Embryonic facial prominence (tissue), 1 donor: ENCODE results near the gene IL17RE.
"Not testable (repeated sequence)": the region's sequence is repeated elsewhere in the genome, so short reads cannot be mapped to it uniquely, and the experiment has no call there.

Source experiments
- DNase-seq: peaks from one replicate; pipeline ENCODE4 v3.0.0-alpha.2; 2016; ENCODE audit errors: extremely low spot score

The IL17RE gene

DNA sequence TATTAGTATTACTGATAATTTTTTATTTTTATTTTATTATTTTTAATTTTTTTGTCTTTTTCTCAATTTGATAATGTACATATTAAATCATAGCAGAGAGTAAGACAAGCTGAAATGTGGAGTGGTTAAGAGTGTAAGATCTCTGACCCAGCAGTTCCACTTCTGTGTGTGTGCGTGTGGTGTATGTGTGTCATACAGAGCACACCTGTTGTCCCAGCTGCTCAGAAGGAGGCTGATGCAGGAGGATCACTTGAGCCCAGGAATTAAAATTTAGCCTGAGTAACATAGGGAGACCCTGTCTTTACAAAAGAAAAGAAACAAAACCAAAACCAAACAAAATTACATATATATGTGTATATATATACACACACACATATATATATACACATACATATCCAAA, 21.2 kb upstream of the IL17RE start:
- no peak for DNase-seq

DNA sequence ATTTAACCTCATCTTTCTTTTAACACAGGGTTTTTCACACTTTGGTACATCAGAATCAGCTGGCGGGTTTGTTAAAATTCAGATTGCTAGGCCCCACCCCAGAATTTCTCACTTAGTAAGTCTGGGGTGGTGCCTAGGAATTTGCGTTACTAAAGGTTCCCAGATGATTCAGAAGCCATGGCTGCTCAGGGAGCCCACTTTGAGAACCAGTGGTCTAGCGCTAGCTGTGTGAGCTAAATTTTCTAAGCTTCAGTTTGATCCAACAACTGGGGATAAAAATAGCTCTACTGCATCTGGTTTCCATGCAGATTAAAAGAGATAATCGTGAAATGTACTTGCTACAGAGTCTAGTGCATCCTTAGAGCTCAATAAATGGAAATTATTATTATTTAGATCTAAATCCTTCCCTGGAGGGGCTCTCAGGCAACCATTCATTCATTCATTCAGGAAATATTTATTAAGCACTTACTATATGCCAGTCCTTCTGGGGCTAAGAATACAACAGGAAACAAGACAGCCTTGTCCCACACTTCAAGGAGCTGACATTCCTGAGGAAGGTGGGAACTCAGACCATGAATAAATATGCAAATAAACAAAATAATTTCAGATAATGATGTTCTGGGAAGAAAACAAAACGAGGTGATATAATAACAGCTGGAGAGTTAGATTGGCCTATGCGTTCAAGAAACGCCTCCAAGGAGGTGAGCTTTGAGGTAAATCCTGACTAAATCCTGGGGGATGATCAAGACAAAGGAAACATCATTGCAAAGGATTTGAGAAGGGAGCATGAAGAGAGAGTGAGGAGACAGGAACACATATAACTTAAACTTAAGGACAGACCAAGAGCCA, 18.7 kb upstream of the IL17RE start:
- no peak for DNase-seq

DNA sequence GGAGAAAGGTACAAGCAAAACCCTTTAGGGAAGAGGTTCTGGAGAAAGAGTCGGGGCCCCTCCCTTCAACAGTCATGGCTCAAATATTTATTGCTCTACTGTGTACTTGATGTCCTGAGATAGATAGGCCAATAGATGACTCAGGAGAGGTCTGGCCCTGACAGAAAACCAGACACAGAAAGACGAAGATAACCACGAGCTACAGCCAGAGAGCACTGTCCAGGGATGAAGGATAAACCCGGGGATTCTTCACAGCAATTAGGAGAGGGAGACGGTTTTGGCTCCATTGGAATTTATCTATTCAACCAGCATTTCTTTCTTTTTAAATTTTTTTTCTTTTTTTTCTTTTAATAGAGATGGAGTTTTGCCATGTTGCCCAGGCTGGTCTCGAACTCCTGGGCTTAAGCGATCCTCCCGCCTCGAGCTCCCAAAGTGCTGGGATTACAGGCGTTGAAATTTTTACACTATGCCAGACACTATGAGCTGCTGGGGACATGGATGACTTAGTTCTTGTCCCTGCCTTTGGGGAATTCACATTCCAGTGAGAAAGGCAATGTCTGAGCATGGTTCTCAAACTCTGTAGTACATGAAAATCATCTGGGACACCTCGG, 18.0 kb upstream of the IL17RE start:
- DNase-seq, result no peak

DNA sequence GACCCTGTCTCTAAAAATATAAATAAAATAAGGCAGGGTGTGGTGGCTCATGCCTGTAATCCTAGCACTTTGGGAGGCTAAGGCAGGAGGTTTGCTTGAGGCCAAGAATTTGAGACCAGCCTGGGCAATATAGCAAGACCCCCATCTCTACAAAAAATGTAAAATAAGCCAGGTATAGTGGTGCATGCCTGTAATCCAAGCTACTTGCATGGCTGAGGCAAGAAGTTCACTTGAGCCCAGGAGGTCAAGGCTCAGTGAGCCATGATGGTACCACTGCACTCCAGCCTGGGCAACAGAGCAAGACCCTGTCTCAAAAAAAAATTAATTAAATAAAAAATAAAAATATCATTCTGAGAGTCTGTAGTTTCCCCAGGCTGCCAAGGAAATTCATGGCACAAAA, 16.3 kb upstream of the IL17RE start:
- DNase-seq, result no peak

DNA sequence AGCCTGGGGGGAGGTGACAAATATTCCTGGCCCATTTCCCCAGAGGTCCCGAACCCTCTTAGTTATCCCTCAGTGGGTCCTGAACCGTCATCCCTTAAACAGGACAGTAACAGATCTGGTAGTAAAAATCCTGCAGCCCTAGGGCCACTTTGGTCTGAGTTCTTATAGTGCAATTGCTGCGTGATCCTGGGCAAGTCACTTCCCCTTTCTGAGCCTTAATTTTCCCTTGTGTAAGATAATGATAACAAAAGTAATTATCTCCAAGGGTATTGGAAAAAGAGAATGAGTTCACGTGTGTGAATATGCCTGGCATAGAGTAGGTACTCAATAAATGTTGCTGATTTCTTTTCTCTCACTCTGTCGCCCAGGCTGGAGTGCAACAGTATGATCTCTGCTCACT, 15.2 kb upstream of the IL17RE start:
- no peak for DNase-seq

DNA sequence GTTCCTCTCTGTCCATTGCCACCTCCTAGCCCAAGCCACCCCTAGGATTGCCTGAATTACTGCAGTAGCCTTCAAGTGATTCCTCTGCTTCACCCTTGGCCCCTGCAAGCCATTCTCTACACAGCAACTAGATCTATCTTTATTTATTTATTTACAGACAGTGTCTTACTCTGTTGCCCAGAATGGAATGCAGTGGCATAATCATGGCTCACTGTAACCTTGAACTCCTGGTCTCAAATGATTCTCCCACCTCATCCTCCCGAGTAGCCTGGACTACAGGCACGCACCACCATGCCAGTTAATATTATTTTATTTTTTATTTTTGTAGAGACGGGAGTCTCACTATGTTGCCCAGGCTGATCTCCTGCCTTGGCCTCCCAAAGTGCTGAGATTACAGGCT, 14.1 kb upstream of the IL17RE start:
- DNase-seq, result no peak

DNA sequence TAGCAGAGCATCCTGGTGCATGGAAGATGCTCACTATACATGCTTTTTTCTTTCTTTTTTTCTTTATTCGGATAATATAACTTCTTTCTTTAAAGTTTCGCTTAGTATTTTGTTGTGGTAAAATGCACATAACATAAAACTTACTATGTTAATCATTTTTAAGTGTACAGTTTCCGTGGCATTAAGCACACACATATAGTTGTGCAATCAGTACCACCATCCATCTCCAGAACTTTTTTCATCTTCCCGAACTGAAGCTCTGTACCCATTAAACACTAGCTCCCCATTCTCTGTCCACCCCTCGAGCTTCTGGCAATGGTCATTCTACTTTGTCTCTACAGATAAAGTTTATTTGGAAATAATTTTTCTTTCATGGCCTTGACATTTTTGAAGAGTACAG, 13.2 kb upstream of the IL17RE start:
- no peak for DNase-seq

DNA sequence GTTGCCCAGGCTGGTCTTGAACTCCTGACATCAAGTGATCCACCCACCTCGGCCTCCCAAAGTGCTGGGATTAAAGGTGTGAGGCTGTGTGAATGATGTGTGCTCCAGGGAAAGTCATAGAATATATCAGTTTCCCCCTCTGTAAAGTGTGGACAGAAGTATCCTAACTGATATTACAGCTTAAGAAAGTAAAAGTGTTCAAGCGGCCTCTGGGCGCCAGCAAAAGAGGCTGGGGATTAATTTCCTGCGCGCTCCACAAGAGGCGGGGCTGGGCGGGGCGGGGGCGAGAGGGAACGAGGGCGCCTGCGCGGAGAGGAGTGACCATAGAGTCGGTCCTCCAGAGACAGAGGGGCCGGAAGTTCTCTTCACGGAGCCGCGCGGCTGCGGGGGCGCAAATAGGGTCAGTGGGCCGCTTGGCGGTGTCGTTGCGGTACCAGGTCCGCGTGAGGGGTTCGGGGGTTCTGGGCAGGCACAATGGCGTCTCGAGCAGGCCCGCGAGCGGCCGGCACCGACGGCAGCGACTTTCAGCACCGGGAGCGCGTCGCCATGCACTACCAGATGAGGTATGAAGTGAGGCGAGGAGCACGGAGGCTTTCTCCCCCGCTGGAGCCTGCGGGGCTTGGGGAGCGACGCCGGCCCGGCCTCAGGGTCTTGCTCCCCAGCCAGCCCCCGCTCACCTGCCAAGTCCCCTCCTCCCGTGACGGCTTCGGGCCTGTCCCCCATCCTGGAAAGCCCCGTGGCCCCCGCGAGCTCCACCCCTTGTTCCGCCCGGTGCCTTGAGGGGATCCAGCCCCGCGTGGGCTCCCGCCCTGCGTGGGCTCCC, 12.2 kb upstream of the IL17RE start, which contains the start of gene JAGN1:
Gene JAGN1, plus strand, starts transcription at position 362 of the 823 bp plus-strand sequence. Its CDS starts 113 bp downstream, at position 475.
- peak; percentile 75 for DNase-seq

DNA sequence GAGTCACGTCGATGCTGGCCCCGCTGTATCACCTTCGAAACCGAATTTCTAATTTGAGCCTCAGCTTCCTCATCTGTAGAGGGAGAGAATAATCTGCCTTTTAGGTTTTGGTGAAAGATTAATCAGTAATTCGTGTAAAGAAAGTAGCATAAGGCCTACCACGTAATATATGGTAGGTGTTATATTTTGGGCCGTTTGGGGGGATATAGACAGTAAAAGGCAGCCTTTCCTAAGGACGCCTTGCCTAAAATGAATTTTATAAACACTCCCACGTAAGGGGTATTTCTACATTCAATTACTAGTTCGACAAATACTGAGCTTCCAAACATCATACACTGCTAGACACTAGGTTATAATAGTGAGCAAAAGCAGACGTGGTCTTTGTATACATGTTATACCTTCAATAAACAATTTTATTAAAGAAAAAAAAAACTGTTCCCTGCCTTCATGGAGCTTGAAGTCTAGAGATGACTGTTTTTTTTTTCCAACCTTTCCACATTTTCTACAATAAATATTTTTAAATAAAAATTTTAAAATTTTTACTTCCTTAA, 11.5 kb upstream of the IL17RE start:
- no peak for DNase-seq

DNA sequence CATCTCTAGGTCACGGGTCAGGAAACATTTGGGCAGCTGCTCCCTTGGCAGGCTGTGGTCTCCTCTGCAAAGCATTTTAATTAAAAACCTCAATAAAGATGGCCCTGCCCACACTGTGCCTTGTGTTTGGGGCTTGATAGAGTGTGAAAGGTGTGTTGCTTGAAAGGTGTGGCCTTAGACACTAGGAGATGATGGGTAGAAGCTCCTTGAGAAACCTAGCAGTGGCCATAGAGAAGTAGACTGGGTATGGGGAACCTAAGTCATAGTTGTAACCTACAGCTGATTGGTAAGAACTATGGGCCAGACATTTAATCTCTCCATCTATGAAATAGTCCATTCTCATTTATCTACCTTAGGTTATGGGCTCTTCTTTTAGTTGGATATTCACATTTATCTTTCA, 8.9 kb upstream of the IL17RE start:
- no peak for DNase-seq

DNA sequence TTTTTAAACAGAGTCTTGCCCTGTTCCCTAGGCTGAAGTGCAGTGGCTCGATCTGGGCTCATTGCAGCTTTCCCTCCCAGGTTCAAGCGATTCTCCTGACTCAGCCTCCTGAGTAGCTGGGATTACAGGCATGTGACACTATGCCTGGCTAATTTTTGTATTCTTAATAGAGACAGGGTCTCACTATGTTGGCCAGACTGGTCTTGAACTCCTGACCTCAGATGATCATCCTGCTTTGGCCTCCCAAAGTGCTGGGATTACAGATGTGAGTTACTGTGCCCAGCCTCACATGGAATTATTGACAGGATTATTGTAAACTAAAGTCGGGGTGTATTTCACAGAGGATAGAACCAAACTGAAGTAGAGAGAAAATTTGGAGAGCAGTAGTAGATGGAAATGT, 6.9 kb upstream of the IL17RE start:
- DNase-seq, result not testable (repeated sequence)

DNA sequence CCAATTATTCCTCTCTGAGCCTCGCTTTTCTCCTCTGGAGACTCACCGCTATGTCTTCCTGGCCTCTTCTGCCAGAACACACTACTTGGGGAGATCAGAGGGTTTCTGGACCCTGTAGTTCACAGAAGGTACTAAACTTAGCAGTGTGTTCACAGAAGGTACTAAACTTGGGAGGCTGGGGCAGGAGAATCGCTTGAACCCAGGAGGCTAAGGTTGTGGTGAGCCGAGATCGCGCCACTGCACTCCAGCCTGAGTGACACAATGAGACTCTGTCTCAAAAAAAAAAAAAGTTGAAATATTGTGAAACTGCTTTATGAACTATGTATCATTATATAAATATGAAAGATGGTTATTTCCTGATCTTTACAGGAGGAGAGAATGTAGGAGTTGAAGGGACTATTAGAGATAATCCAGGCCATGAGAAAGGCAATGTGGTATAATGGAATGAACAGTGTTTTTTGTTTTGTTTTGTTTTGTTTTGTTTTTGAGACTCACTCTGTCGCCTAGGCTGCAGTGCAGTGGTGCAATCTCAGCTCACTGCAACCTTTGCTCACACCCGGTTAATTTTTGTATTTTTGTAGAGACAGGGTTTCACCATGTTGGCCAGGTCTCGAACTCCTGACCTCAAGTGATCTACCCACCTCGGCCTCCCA, 5.8 kb upstream of the IL17RE start:
- not testable (repeated sequence) for DNase-seq

DNA sequence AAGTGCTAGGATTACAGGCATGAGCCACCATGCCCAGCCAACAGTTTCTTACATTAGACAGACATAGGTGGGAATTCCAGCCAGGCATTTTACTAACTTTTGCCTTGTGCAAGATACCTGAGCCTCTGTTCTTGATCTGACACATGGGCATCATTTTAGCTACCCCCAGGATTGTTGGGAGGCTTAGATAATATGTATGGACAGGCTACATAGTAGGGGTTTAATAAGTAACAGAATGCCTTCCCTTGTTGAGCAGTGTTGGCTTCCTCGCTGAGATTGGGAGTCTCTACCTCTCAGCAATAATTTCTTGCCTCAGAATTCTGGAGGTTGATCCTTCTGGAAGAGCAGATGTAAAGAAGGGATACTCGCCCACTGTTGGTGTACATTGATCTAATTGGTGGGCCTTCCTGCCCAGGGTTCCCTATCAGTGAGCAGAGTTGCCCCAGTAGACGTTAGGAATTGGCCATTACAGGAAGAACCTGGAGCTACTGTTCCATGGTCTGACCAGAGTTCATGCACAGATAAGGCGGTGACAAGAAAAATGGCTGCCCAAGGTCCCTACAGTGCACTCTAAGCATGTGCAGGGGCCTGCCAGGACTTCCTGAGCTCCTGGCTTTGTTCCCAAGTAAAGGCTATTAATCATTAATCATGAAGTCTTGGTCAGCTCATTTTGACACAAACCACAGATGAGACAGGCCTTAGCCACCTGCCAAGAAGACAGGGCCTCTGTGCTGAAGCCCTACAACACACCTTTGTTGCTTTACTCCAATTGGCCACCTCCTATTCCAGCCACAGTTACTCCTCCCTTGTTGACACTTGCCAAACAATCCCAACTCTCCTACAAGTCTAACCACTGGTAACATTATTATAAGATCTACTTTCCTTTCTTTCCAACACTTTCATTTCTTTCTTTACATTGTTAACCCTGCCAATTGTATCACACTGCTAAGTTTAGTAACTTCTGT, 5.0 kb upstream of the IL17RE start:
- DNase-seq, result no peak

DNA sequence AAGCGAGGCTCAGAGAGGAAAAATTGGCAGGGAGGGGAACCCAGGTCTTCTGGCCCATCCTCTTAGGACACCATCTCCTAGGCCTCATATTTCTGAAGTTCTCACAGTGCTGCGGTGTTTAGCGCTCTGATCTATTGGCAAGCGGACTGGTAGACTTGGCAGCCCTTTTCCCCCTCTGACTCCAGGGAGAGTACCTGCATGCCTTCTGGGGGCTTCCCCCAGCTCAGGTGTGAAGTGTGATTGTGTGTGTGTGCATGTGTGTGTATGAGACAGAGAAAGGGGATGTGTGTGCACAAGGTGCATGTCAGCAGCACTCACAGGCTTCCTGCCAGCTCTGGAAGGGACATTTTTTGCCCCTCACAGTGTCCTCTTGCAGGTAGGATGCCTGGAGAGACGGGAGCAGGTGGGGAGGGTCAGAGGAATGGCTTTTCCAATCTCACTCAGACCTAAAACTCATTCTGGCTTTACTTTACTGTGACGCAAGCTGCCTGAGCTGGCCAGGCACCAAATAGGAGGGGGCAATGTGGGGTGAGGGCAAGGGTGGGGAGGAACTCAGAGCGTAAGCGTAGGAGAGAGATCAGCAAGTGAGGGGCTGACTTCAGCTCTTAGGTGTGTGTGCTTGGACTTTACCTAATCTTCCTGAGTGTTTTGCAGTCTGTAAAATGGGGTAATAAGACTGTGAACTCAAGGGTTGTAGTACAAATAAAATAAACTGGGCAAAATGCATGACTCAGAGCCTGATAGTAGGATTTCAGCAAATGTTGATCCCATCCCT, 4.0 kb upstream of the IL17RE start:
- DNase-seq, result no peak

DNA sequence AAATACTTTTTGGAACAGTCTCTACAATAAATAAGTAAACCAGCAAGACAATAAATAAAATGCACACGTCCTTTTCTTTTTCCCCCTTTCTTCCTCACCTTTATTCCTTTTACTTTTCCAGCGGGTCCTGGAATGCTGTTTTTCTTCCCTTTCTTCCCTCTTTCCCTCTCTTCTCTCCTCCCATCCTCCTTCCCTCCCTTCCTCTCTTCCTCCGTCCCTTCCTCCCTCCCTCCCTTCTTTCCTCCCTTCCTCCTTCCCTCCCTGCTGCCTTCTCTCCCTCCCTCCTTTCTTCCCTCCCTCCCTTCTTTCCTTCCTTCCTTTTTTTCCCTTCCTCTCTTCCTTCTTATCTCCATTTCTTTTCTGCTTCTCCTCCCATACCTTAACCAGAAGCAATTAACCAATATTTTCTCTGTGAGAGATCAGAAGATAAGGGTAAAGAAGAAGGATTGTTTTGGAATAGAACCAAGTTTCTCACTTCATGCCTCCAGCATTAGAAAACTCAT, 3.3 kb upstream of the IL17RE start:
- no peak for DNase-seq

DNA sequence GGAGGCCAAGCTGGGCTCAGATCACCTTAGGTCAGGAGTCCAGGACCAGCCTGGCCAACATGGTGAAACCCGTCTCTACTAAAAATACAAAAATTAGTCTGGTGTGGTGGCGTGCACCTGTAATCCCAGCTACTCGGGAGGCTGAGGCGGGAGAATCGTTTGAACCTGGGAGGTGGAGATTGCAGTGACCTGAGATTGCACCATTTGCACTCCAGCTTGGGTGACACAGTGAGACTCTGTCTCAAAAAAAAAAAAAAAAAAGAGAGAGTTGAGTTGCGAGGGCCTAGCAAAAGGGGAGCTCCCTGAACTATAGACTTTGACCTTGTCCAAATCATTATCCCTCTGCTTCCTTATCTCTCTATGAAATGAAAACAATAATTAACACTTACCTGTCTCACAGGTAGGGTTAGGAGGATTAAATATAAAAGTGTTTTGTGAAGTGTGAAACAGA, 1.7 kb upstream of the IL17RE start:
- not testable (repeated sequence) for DNase-seq

DNA sequence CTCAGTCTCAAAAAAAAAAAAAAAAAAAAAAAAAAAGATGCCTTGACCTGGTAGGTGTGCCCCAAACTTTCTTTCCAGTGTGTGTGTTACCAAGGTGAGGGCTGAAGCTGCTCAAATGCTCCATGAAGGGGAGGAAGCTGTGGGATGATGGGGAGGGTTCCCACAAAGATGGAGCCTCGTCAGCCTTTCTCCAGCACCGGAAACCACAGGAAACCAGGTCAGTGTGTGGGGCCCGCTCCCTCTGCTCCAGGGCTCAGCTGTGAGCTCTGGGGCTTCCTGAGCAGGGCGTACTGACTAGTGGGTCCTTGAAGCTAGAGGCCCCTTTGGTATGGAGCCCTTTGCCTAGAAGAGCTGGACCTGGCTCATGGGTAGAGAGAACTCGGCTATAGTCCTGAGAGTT, 681 bp upstream of the IL17RE start:
- no peak for DNase-seq

DNA sequence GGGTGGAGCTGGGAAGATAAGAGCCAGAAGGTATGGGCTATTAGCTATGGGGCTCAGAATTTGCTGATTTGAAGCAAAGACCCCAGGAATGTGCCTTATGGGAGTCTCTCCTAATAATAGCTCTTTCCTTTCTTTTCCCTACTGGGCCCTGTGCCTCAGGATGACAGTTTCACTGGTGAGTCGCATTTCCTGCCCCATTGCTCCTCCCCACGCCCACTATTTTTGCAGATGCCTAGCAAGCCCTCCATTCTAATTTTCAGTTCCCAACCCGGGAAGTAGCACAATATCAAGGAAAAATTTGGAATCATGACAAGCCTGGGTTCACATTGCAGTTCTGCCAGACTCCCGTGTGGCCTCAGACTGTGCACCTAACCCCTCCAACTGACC, 583 bp downstream of the IL17RE start:
- no peak for DNase-seq

DNA sequence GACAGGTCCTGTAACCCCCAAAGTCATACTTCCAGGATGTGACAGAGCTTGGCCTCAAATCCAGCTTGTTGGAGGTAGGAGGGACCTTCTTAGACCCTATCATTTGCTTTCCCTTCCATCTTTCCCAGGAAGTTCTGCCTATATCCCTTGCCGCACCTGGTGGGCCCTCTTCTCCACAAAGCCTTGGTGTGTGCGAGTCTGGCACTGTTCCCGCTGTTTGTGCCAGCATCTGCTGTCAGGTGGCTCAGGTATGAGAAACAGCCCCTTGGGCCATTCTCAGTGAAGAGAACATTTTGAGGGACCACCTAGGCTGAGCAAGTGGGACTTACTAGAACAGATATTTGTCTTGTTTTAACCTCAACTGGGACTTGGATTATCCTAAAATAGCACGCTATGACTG, 1.3 kb downstream of the IL17RE start:
- DNase-seq, result no peak
